NCI-H1930 (cell line): ENCODE measurements around the gene ORC1.

ENCODE experiments used
- DNase-seq, 2 experiments: peaks; one replicate each; lab custom pipeline; 2025; lab: John Stamatoyannopoulos, UW

Gene ORC1

DNA sequence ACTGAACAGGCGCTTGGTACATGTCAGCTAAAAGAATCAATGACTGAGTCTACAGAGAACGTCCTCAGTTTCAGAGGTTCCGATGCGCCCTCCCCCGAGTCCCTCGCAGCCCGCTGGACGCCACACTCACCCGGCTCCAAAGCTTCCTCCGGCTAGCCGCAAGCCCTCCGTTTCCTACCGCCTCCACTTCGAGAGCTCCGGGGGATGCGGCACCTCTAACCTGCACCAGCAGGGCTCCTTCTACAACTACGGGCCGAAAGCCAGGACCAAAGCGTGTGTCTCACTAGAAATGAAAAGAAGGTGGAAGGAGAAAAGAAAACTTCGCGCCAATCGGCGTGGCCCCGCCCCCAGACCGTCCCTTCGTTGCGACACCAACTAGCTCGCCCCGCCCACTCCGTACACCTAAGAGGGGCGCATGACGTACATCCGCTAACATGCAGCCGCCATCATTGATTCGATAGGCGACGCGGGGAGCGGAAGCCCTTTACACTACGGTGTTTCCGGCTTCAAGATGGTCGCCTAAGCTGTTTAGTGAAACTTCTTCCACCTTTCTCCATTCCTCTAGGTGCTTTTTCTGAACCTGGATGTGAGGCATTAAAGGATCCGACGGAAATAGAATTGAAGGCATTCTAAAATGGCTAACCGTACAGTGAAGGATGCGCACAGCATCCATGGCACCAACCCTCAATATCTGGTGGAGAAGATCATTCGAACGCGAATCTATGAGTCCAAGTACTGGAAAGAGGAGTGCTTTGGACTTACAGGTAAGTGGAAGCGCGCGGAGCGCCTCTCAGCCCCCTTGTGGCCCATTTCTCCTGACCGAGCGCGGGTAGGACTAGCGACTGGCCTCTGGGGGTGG lies at the start of gene ORC1, which contains the start of gene PRPF38A:
Gene ORC1 (minus strand): TSS at position 308 of the 859 bp plus-strand sequence. CDS start 2,200 bp downstream, outside the sequence.
Gene PRPF38A (plus strand): TSS at position 487 of the 859 bp plus-strand sequence. CDS start 148 bp downstream, at position 635.
- peak; percentile 95 to 97 for DNase-seq

DNA sequence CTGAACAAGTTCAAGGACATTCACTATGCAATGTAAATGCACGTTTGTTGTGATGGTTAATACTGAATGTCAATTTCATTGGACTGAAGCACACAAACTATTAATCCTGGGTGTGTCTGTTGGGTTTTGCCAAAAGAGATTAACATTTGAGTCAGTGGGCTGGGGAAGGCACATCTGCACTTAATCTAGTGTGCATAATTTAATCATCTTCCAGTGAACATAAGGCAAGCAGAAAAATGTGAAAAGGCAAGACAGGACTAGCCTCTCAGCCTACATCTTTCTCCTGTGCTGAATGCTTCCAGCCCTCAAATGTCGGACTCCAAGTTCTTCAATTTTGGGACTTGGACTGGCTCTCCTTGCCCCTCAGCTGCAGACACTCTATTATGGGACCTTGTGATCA lies 40.2 kb upstream of the ORC1 start:
- no peak for DNase-seq

DNA sequence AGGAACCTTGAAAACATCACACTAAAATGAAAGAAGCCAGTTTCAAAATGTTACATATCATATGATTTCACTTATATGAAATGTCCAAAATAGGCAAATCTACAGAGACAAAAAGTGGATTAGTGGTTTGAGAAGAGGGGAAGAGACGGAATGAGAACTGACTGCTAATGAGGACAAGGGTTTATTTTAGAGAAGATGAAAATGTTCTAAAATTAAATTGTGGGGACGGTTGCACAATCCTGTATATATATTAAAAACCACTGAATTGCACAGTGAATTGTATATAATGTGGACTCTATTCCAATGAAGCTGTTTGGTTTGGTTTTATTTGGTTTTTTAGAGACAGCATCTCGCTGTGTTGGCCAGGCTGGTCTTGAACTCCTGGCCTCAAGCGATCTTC lies 35.8 kb upstream of the ORC1 start:
- DNase-seq, result no peak

DNA sequence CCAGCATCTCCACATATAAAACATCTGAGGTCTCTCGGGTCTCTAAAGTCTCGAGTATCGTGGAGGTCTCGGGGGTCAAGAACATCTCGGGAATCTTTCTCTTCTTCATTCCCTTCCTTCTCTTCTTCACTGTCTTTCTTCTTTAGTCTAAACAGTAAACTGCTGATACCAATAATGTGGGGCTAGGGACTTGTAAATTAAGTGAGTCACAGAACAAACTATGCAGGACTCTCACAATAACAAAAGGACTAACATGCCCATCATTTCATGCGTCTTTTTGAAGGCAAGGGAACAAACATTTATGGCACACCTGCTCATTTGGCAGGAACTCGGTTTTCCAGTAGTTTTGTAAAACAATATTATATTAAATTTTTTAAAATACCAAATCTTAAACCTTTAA lies 32.6 kb upstream of the ORC1 start:
- DNase-seq, result peak in 1 of 2 experiments; percentile 12

- DNase-seq, result no peak
These were observed 31.4 kb upstream of the ORC1 start for GRCh38 chr1:52435650-52436049.

DNA sequence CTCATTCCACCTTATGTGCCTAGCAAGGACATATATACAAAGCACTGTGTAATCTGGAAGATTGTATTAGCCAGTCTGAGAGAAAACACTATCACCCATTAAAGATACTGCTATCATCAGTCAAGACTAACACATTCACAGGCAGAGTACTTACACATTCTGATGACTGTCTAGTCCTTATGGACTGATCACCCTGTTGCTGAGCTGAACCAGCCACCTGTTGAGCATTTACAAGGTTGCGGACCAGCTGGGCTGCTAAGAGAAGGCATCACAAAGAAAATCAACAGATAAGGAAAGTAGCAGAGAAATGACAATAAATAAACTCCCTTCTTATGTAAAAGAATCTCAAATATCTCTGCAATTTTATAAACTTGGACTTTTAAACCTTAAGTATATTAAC lies 31.0 kb upstream of the ORC1 start:
- DNase-seq, result no peak

DNA sequence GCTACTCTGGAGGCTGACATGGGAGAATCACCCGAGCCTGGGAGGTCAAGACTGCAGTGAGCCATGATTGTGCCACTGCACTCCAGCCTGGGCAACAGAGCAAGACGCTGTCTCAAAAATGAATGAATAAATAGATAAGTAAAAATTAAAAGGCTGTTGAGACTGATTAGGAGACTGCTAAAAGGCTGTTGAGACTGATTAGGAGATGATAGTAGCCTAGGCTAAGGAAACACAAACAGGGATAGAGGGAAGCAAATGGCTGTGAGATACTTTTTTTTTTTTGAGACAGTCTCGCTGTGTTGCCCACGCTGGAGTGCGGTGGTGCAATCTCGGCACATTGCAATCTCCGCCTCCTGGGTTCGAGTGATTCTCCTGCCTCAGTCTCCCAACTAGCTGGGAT lies 28.6 kb upstream of the ORC1 start:
- no peak for DNase-seq

DNA sequence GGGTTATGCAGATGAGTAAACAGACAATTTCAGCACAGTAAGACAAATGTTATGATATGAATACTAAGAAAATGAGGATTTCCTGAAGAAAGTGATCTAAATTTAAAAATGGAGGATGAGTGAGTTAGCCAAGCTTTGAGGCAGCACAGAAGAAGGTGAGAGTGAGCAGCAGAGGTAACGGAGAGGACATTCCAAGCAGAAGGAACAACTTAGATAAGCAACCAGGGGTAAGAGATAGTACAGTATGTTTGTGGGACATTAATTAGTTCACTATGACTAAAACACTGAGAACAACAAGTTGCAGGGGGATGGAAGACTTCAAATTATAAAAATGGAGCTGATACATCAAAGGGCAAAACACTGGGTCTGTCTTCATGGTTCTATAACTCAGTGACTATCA lies 22.9 kb upstream of the ORC1 start:
- no peak for DNase-seq

DNA sequence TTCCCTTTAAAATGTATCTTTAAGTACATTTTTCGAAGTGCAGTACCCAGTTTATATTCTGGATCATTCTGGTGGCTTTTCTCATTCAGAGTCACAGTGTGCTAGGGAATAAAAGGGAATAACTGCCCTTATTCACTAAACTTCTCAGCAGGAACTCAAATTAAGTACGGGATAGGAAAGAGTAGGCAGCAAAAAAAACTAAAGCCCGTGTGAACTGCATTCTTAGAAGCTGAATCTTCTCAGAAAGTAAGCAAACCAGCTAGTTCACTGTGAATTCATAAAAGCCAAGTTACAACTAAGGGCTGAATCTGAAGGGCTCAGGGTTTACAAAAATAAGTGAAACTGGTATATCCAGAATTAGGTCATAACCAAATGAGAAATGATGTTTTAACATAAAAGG lies 22.1 kb upstream of the ORC1 start:
- DNase-seq, result no peak

GRCh38 chr1:52424813-52425212 lies 20.6 kb upstream of the ORC1 start:
- no peak for DNase-seq

GRCh38 chr1:52424231-52424636 lies 20.0 kb upstream of the ORC1 start:
- no peak for DNase-seq

DNA sequence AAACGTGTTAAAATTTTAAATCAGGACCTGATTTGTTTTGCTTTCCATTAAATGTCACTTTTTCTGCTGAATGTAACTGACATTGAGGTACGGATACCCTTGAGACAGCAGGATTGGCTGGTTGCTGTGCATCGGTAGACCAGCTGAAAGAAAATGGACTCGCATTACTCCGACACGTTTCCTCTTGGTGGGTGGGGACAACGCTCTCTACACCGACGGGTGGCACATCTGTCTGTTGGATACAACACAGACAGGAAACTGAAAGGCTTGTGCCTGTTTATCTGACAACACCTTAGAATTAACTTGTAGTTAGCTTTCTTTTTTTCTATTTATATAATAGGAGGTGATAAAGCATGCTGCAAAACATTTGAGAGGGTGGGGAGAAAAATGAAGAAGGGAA lies 19.5 kb upstream of the ORC1 start:
- no peak for DNase-seq

- no peak for DNase-seq
These were observed 18.8 kb upstream of the ORC1 start for GRCh38 chr1:52423055-52423454.

- no peak for DNase-seq
These were observed 16.5 kb upstream of the ORC1 start for GRCh38 chr1:52420713-52421112.

DNA sequence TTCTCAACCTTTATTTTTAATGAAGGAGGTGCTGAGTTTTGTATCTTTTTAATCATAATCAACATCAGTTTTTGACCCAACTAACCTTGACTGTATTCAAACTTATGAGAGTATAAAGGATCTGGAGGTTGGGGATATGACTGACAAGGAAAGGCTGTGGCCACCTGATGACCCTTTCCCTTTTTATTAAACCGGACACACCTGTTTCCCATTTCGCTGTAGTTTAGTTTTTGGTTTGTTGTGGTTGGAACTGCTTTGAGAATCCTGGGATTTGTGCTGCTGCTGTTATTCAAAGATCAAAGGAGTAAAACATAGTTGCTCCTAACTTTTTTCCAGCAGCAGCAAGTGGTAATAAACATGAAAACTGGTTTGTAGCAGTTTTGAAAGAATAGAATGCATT lies 12.6 kb upstream of the ORC1 start:
- DNase-seq, result no peak

DNA sequence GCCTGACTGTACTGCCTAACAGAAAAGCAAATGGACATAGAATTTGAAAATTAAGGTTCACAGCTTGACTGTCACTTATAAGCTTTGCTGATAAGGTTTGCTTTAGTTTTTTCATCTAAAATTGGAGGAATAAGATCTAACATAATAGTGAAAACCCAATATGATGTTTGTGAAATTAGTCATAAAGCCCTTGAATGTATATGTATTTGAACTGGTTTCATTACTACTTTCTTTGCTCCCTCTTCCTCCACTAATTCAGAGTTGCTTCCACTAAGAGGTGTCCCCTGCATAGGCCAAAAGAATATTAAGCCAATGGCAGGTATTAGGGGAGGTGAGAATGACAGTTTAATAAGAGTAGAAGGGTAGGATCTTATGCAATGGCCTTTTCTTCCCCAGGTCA lies 10.7 kb upstream of the ORC1 start:
- no peak for DNase-seq

DNA sequence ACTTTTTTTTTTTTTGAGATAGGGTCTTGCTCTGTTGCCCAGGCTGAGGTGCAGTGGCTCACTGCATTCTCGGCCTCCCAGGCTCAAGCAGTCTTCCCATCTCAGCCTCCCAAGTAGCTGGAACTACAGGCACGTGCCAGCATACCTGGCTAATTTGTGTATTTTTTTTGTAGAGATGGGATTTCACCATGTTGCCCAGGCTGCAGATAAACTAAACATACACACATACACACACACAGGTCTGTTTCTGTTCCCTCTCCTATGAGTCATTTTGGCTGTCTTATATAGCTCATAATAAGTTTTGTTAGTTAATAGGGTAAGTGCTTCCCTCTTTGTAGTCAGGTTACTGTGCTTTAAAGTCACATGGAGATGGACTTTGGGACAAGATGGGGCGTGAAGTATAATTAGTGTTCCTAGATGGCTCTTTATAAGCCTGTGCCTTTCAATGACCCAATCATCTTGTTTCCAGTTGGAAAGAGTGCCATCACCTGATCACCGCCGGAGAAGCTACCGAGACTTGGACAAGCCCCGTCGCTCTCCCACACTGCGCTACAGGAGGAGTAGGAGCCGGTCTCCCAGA lies 9.3 kb upstream of the ORC1 start:
- no peak for DNase-seq

DNA sequence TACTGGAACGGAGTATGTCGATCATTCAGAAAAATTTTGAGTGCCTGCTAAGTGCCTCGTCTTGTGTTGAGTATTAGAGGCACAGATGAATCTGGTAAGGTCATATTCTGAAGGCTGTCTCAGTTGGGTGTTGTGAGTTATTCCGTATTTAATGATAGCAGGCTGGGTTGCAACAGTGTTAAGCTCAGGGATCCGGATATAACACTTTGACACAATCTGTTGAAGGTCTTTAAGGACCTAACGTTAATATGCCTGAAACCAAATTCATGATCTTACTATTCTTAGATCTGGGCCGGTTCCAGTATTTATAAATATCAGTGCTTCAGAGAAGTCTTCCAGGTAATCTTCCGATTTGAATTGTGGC lies 734 bp upstream of the ORC1 start:
- no peak for DNase-seq

- peak in 1 of 2 experiments; percentile 13 for DNase-seq
These were observed 582 bp downstream of the ORC1 start for GRCh38 chr1:52403566-52404115.

DNA sequence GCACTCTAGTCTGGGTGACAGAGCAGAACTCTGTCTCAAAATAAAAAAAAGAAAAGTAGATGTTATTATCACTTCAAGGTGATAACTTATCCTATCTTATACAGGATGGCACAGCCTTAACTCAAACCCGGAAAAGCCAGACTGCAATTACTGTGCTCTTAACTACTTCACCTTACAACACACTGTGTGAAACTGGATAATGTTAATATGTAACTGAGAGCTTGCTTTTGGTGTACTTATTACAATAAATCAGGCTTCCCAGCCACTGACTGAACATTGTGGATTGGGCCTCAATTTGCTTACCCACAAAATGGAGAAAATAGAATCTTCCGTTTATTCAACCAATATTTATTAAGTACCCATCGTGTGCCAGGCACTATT lies 1.4 kb downstream of the ORC1 start:
- no peak for DNase-seq

DNA sequence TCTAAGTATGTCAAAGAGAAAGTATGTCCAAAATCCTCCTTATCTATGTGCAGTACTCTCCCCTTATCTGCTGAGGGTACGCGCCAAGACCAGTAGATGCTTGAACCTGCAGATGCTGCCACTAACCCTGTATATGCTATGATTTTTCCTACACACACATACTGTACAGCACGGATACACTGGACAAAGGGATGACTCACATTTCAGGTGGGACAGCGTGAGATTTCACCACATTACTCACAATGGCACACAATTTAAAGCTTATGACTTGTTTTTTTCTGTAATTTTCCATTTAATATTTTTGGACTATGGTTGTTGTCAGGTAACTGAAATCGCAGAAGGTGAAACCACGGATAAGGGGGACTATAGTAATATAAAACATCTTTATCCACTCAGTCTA lies 4.1 kb downstream of the ORC1 start:
- DNase-seq, result no peak

DNA sequence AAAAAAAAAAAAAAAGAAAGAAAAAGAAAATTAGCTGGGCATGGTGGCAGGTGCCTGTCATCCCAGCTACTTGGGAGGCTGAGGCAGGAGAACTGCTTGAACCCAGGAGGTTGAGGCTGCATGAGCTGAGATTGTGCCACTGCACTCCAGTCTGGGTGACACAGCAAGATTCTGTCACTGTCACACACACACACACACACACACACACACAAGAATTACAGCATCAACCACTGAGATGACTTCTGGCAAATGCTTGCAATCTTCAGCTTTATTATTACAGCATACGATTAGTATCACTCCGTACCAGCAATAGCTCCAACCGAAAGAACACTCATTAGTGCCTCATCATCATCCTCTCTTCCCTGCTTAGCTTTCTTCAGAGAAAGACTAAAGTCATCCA lies 4.6 kb downstream of the ORC1 start:
- DNase-seq, result no peak

DNA sequence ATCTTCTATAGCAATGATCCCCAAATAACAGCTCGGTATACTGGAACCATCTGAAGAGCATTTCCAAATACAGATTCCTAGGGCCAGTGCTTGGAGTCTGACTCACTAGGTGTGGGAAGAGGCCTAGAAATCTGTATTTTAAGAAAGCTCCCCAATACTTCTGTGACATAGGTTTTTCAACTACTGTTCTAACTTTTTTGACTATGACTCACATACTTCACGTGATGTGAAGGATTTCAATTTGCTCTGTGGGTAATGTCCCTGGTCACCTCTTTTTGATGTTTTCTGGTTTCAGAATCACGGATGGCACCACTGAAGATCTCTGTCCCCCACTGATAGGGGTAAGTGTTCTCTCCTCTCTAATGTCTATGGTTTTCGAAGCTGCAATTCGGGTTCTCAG lies 11.0 kb downstream of the ORC1 start:
- DNase-seq, result no peak
